Mucosa of descending colon (tissue), 3 donors: ENCODE results near the gene NRN1L. TPM values are rescaled to one million over a fixed set of nuclear protein-coding genes. Genes with fewer than 3 reads are reported as not detected.

Experiments used
- ATAC-seq: fragments of 200-7000 bp; cut with Tn5 transposase; one replicate; pipeline ENCODE4 v1.9.1; 2020; ENCODE audit warnings: mild to moderate bottlenecking, moderate library complexity
- DNase-seq, 3 donors: peaks; one replicate each; pipeline ENCODE4 v3.0.0-alpha.2; 2020
- H3K36me3 ChIP-seq: fragments of 200-600 bp; one replicate; pipeline ENCODE4 v1.8.0; 2021; ENCODE audit warnings: low read depth, mild to moderate bottlenecking
- H3K4me1 ChIP-seq: fragments of 200-600 bp; one replicate; pipeline ENCODE4 v1.8.0; 2021; ENCODE audit warnings: low read depth, mild to moderate bottlenecking
- H3K4me3 ChIP-seq: fragments of 200-600 bp; one replicate; pipeline ENCODE4 v1.8.0; 2021; ENCODE audit warnings: mild to moderate bottlenecking
- H3K9me3 ChIP-seq: fragments of 200-600 bp; one replicate; pipeline ENCODE4 v1.8.0; 2021; ENCODE audit warnings: mild to moderate bottlenecking
- CTCF ChIP-seq: fragments of 200-600 bp; IDR thresholded peaks from one replicate; pipeline ENCODE4 v1.8.0; 2022; ENCODE audit warnings: antibody characterized with exemption, mild to moderate bottlenecking
- intact Hi-C, 2 donors: fragments of 100-400 bp; cut with DNase I in 1 of 2; cut with micrococcal nuclease in 1 of 2; formaldehyde crosslinking; loops; one replicate each; pipeline versions ENCODE4 v1.11.0 to v1.11.1; 2022; cut with DNase I, micrococcal nuclease
- total RNA-seq, 3 donors: library from RNA; stranded (reverse); fragmentation: NEBNext Ultra II Directional in 2 of 3; extraction: Animal tissue kit (Norgen Biotek cat#: 25700) in 2 of 3; gene quantifications; one replicate each; pipeline versions ENCODE4 v1.2.1 to v1.2.4, GENCODE V29; 2021 to 2023
- donor health status: DM: no; HTN: no; CAD: no; lungs with moderate emphysema.
- donor health status: DM: no; HTN: no; CAD: no.
- donor health status: DM: no; HTN: yes; CAD: no.

The NRN1L gene
- total RNA-seq, 3 donors from 2014 or later, result 0.49 to 0.99 TPM; not detected in 1

GRCh38 chr16:67877064-67877463, 7.6 kb upstream of the NRN1L start:
- Histone ChIP-seq H3K36me3 (peaks cover 30% of the 10 kb centered on the region), H3K4me1 (peaks cover 9% of the 10 kb centered on the region), H3K9me3 (no peaks in the 10 kb centered on the region), H3K4me3 (no peak overlapping the region)
- no peak for ATAC-seq
- no peak for DNase-seq
- intact Hi-C loops, result no loop called here
- TF ChIP-seq CTCF, result no peak

GRCh38 chr16:67878232-67878631, 6.5 kb upstream of the NRN1L start:
- Histone ChIP-seq H3K4me3 (no peak overlapping the region), H3K4me1 (peaks cover 9% of the 10 kb centered on the region), H3K36me3 (peaks cover 30% of the 10 kb centered on the region), H3K9me3 (no peaks in the 10 kb centered on the region)
- intact Hi-C loops, result no loop called here
- TF ChIP-seq CTCF, result no peak
- DNase-seq (no peak), ATAC-seq (no peak)

- H3K36me3 ChIP-seq, result peaks cover 30% of the 10 kb centered on the region
- ATAC-seq, result no peak
- no peaks in the 10 kb centered on the region for H3K9me3 ChIP-seq
- no peak for DNase-seq
- no peak for TF ChIP-seq CTCF
- peaks cover 9% of the 10 kb centered on the region for H3K4me1 ChIP-seq
- H3K4me3 ChIP-seq, result no peak overlapping the region
- intact Hi-C loops, result no loop called here
Observed at GRCh38 chr16:67878846-67879245, 5.8 kb upstream of the NRN1L start.

- Histone ChIP-seq H3K4me3 (no peak overlapping the region), H3K4me1 (peaks cover 4% of the 10 kb centered on the region), H3K36me3 (peaks cover 30% of the 10 kb centered on the region), H3K9me3 (no peaks in the 10 kb centered on the region)
- intact Hi-C loops, result no loop called here
- no peak for TF ChIP-seq CTCF
- DNase-seq (no peak), ATAC-seq (no peak)
Observed at GRCh38 chr16:67879462-67879861, 5.2 kb upstream of the NRN1L start.

GRCh38 chr16:67879936-67880335, 4.7 kb upstream of the NRN1L start:
- intact Hi-C loops, result loop anchor here in 1 of 2 donors (10.0 kb wide), 1 partner anchor 55 kb away; the partner anchor contains the start of genes CTRL and PSMB10
- peaks cover 30% of the 10 kb centered on the region for H3K36me3 ChIP-seq
- H3K4me3 ChIP-seq, result no peak overlapping the region
- TF ChIP-seq CTCF, result no peak
- H3K4me1 ChIP-seq, result no peaks in the 10 kb centered on the region
- no peaks in the 10 kb centered on the region for H3K9me3 ChIP-seq
- no peak for DNase-seq
- no peak for ATAC-seq

GRCh38 chr16:67880584-67880983, 4.1 kb upstream of the NRN1L start:
- Histone ChIP-seq H3K4me3 (no peak overlapping the region), H3K4me1 (no peaks in the 10 kb centered on the region), H3K36me3 (peaks cover 30% of the 10 kb centered on the region), H3K9me3 (no peaks in the 10 kb centered on the region)
- ATAC-seq (no peak), DNase-seq (no peak)
- TF ChIP-seq CTCF, result no peak
- intact Hi-C loops, result loop anchor here in 1 of 2 donors (10.0 kb wide), 1 partner anchor 54 kb away; the partner anchor contains the start of genes CTRL and PSMB10
